VCaP (cell line): ENCODE measurements around the gene PIAS2.

Experiments used
- H3K27ac ChIP-seq: fragments of 450-650 bp; 2 replicates; pipeline ENCODE4 v1.5.1; 2017
- CTCF ChIP-seq: fragments of 450-650 bp; conservative IDR thresholded peaks from 2 replicates; pipeline ENCODE4 v1.5.1; 2017; ENCODE audit warnings: mild to moderate bottlenecking, moderate library complexity

PIAS2 gene

GRCh38 chr18:46756025-46756558 is 161.2 kb downstream of the PIAS2 start:
- no peak for TF ChIP-seq CTCF
- H3K27ac ChIP-seq, result no peak overlapping the region

GRCh38 chr18:46755315-46756024 is 161.8 kb downstream of the PIAS2 start:
- H3K27ac ChIP-seq, result no peak overlapping the region

DNA sequence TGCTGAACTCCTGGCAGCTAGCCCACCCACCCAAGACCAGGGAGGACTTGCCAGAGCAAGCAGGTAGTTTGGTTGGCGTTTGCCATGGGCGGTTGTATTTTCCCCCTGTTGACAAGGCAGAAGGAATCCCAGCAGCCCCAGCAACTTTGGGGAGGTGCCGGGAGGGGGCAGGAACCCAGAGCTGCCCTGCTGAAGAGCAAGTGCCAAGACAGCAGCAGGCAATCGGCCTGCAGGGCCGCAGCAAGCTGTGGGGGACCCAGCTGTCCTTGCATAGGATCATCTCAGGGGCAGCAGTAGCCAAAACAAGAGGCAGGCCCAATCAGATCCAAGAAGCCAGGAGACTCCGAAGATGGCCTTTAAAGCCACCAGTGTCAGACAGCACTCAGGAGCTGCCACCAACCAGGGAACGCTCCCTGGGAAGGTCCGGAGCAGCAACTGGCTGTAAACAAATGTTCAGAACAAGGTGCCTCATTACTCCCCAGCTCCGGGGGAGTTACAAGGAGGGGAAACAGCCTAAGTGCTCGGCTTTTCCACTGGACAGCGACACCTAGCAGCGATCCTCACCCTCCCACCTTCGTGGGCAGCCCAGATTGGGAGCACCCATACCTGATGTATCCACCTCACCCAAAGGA is 162.5 kb downstream of the PIAS2 start:
- H3K27ac ChIP-seq, result no peak overlapping the region
- TF ChIP-seq CTCF, result no peak

More at GRCh38 chr18:46755315-46756024, 161.8 kb downstream of the PIAS2 start:
- TF ChIP-seq CTCF, result no peak

GRCh38 chr18:46754188-46754587 is 163.1 kb downstream of the PIAS2 start:
- no peak for TF ChIP-seq CTCF

More at GRCh38 chr18:46754188-46754587, 163.1 kb downstream of the PIAS2 start:
- H3K27ac ChIP-seq, result no peak overlapping the region
